T-cell (primary cell): ENCODE results near the gene PRIM1. TPM values are rescaled to one million over a fixed set of nuclear protein-coding genes. Genes with fewer than 3 reads are reported as not detected.
A peak's percentile ranks its signal among the peaks of the same experiment; 100 is the strongest.
"Not testable (repeated sequence)": the region's sequence is repeated elsewhere in the genome, so short reads cannot be mapped to it uniquely, and the experiment has no call there.

Experiments
- ATAC-seq, 4 experiments: fragments of 200-7000 bp in 3 of 4; fragments of 150-1000 bp in 1 of 4; cut with Tn5 transposase; replicated peaks in 1 of 4; 1 replicate in 3 of 4; 2 replicates in 1 of 4; pipeline ENCODE4 v1.10.0; 2021; ENCODE audit warnings: moderate library complexity in 3 of 4, mild to moderate bottlenecking in 2 of 4, moderate number of reproducible peaks in 1 of 4
- CTCF ChIA-PET, 2 donors: fragments of 300-600 bp; sonication (Branson Sonifier 250); formaldehyde crosslinking; loops; one replicate each; lab custom pipeline; 2022; ENCODE audit warnings: antibody characterized with exemption in 2 of 2; lab: Charles Lee
- POLR2A ChIA-PET, 2 donors: fragments of 300-600 bp; sonication (Branson Sonifier 250); formaldehyde crosslinking; loops; one replicate each; lab custom pipeline; 2022; ENCODE audit warnings: antibody characterized with exemption in 2 of 2; lab: Charles Lee
- DNase-seq, 35 experiments: peaks; one replicate each; pipeline versions ENCODE4 v3.0.0 to v3.0.0-alpha.2; 2013 to 2023
- H3K27ac ChIP-seq: one replicate; pipeline ENCODE4 v1.5.1; 2013; ENCODE audit warnings: low read length
- H3K27me3 ChIP-seq, 2 experiments: replicated peaks in 1 of 2; 1 replicate in 1 of 2; 2 replicates in 1 of 2; pipeline versions ENCODE4 v1.6.1 to v1.7.0; 2013; ENCODE audit warnings: low read length in 1 of 2, mixed read lengths in 1 of 2; ENCODE audit not compliant: control insufficient read depth in 2 of 2, insufficient read depth in 2 of 2; ENCODE audit errors: extremely low read depth in 1 of 2
- H3K36me3 ChIP-seq, 2 donors: 1 replicate in 1 of 2; 2 replicates in 1 of 2; pipeline versions ENCODE4 v1.6.1 to v1.7.0; 2013; ENCODE audit warnings: low read length in 1 of 2; ENCODE audit not compliant: control insufficient read depth in 2 of 2, insufficient read depth in 1 of 2; ENCODE audit errors: extremely low read depth in 1 of 2
- H3K4me1 ChIP-seq, 2 experiments: 1 replicate in 1 of 2; 2 replicates in 1 of 2; pipeline versions ENCODE4 v1.6.1 to v1.7.0; 2013; ENCODE audit warnings: low read length in 2 of 2, mixed read lengths in 1 of 2; ENCODE audit not compliant: insufficient read depth in 2 of 2, control insufficient read depth in 1 of 2; ENCODE audit errors: extremely low read depth in 1 of 2
- H3K4me3 ChIP-seq, 2 donors: 1 replicate in 1 of 2; 2 replicates in 1 of 2; pipeline versions ENCODE4 v1.5.1 to v1.7.0; 2013; ENCODE audit warnings: mild to moderate bottlenecking in 2 of 2, low read length in 1 of 2, moderate library complexity in 1 of 2; ENCODE audit not compliant: control insufficient read depth in 1 of 2; ENCODE audit errors: extremely low read depth in 1 of 2
- H3K9me3 ChIP-seq: 2 replicates; pipeline ENCODE4 v1.7.0; 2013
- H3K27ac Mint-ChIP-seq, 2 donors: one replicate each; pipeline ENCODE4 v1.8.0; 2020 to 2021; ENCODE audit warnings: mild to moderate bottlenecking in 2 of 2, mixed read lengths in 2 of 2
- H3K27me3 Mint-ChIP-seq, 2 donors: one replicate each; pipeline ENCODE4 v1.8.0; 2021 to 2022; ENCODE audit warnings: mixed read lengths in 2 of 2
- H3K36me3 Mint-ChIP-seq: one replicate; pipeline ENCODE4 v1.8.0; 2021; ENCODE audit warnings: mixed read lengths
- H3K4me1 Mint-ChIP-seq, 3 donors: one replicate each; pipeline ENCODE4 v1.8.0; 2020 to 2022; ENCODE audit warnings: mixed read lengths in 3 of 3, mild to moderate bottlenecking in 1 of 3
- H3K4me3 Mint-ChIP-seq, 3 donors: one replicate each; pipeline ENCODE4 v1.8.0; 2020 to 2022; ENCODE audit warnings: mild to moderate bottlenecking in 3 of 3, mixed read lengths in 3 of 3, moderate library complexity in 3 of 3
- H3K9me3 Mint-ChIP-seq, 3 donors: one replicate each; pipeline ENCODE4 v1.8.0; 2020 to 2022; ENCODE audit warnings: mixed read lengths in 3 of 3
- WGBS: methylation state at CpG from one replicate; pipeline ENCODE4 v1.1.5; 2013; ENCODE audit warnings: missing lambda C conversion rate; ENCODE audit not compliant: insufficient coverage; 5-methylcytosine and 5-hydroxymethylcytosine counted together
- total RNA-seq, 35 experiments: library from RNA in 6 of 35; stranded (reverse) in 6 of 35; fragments of 120-200 nt in 1 of 35; gene quantifications; one replicate each; pipeline versions ENCODE4 v1.2.1 to v1.2.4 and lab custom pipeline; 2013 to 2026

Gene PRIM1
- total RNA-seq, 5 donors from 2014 or later (not counting 1 experiment from before 2014, with no cell fraction given): 17.3 to 25.2 (median 22.2) TPM

DNA sequence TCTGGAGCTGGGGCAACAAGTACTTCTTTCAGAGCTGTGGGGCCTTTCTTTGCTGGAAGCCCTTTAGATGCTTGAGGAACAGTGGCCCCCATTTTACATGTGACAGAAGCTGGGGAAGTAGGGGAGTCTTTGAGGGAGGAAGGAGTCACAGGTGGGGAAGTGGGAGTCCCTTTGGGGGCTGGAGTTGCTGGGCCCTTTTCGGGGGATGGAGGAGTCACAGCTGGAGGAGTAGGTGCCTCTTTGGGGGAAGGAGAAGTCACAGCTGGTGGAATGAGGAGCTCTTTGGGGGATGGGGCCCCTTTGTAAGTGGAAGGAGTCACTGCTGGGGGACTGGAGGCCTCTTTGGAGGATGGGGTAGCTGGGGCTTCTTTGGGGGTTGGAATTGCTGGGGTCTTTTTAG, 35.7 kb downstream of the PRIM1 start:
- no peak overlapping the region for H3K4me3 ChIP-seq
- H3K36me3 ChIP-seq: peaks cover 10 to 84% of the 10 kb centered on the region in 2 donors
- no peak for ATAC-seq
- Mint-ChIP-seq H3K27ac (peak overlapping the region; percentile 46 to 62), H3K9me3 (no peaks in the 10 kb centered on the region), H3K36me3 (peaks cover 66% of the 10 kb centered on the region), H3K4me3 (peak overlapping the region in 1 of 3 donors; percentile 15), H3K4me1 (peaks cover 49 to 53% (median 52%) of the 10 kb centered on the region in 3 donors), H3K27me3 (no peaks in the 10 kb centered on the region)
- no peaks in the 10 kb centered on the region for H3K9me3 ChIP-seq
- peak overlapping the region; percentile 12 for H3K27ac ChIP-seq
- H3K4me1 ChIP-seq: peaks cover 33 to 53% of the 10 kb centered on the region in 2 experiments
- no peaks in the 10 kb centered on the region for H3K27me3 ChIP-seq
- ChIA-PET CTCF (interaction anchor here in 1 of 2 donors (0.6 to 0.7 kb wide), 2 partner anchors 457 to 686 kb away, joined by 3 to 4 read pairs; no protein-coding TSS in a partner anchor), POLR2A (interaction anchor here in 1 of 2 donors (0.6 to 0.8 kb wide), 2 partner anchors 67 to 473 kb away, joined by 4 to 5 read pairs; no protein-coding TSS in a partner anchor)
- no peak for DNase-seq
- 38% methylated on average over 1 of the region's 1 CpG for WGBS

DNA sequence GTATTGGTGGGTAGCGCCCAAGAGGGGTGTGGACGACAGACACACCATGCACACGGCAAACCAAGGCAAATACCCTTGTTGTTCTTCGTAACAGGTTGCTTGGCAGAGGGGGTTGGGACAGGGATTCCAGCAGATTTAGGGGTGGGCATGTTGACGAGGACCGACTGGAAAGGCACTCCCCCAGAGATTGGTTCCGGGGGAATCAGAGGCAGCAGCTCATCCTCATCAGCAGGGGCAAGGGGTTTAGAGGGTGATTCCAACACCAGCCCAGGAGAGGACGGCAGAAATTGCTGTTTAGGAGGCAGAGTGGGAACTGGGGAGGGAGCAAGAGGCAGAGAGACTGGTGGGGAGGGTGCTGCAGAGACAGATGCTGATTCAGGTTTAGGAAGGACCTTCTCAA, 36.3 kb downstream of the PRIM1 start:
- Mint-ChIP-seq H3K9me3 (no peaks in the 10 kb centered on the region), H3K4me3 (peak overlapping the region in 1 of 3 donors; percentile 15), H3K36me3 (peaks cover 68% of the 10 kb centered on the region), H3K4me1 (peaks cover 45 to 46% (median 45%) of the 10 kb centered on the region in 3 donors), H3K27ac (peak overlapping the region; percentile 6 to 62), H3K27me3 (no peaks in the 10 kb centered on the region)
- no peak for DNase-seq
- Histone ChIP-seq H3K27ac (no peak overlapping the region), H3K27me3 (no peaks in the 10 kb centered on the region), H3K4me3 (no peak overlapping the region), H3K36me3 (peaks cover 10 to 82% of the 10 kb centered on the region in 2 donors), H3K4me1 (peaks cover 27 to 47% of the 10 kb centered on the region in 2 experiments), H3K9me3 (no peaks in the 10 kb centered on the region)
- WGBS: 93% methylated on average over 8 of the region's 8 CpGs
- ATAC-seq: no peak
- POLR2A ChIA-PET: interaction anchor here (0.5 to 0.8 kb wide), 2 partner anchors 66 to 69 kb away, joined by 3 to 4 read pairs; no protein-coding TSS in a partner anchor
- CTCF ChIA-PET: no interaction called here

DNA sequence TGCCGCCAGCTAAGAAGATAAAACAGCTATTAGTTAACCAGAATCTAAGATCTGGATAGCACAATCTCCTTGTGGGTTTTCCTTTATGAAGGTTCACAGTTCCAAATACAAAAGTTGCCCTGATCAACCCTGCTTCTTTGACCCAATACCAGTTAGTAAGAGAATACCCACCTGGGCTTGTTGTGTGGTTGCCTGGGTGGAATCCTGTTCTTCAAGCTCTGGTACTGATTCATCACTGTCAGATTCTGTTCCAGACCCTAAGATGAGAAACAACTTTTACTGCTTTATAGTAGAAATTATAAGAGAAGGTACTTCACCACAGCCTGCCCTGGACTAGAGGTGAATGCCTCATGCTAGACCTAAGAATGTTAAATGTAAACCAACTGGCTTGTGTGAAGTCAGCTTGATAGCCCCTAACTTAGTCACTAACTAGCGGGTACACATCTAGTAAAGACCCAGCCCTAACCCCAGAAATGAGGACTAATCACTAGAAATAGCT, 37.6 kb downstream of the PRIM1 start:
- Histone ChIP-seq H3K4me1 (peaks cover 15 to 34% of the 10 kb centered on the region in 2 experiments), H3K27ac (no peak overlapping the region), H3K36me3 (peaks cover 10 to 69% of the 10 kb centered on the region in 2 donors), H3K27me3 (no peaks in the 10 kb centered on the region), H3K4me3 (no peak overlapping the region), H3K9me3 (no peaks in the 10 kb centered on the region)
- no peak for ATAC-seq
- Mint-ChIP-seq H3K9me3 (no peaks in the 10 kb centered on the region), H3K4me3 (no peak overlapping the region), H3K36me3 (peaks cover 56% of the 10 kb centered on the region), H3K27ac (no peak overlapping the region), H3K4me1 (peaks cover 32 to 33% (median 32%) of the 10 kb centered on the region in 3 donors), H3K27me3 (no peaks in the 10 kb centered on the region)
- CTCF ChIA-PET: interaction anchor here in 1 of 2 donors (0.5 kb wide), 1 partner anchor 14 kb away, joined by 5 read pairs; no protein-coding TSS in a partner anchor
- POLR2A ChIA-PET: no interaction called here
- 100% methylated on average over 1 of the region's 2 CpGs for WGBS
- DNase-seq: no peak

DNA sequence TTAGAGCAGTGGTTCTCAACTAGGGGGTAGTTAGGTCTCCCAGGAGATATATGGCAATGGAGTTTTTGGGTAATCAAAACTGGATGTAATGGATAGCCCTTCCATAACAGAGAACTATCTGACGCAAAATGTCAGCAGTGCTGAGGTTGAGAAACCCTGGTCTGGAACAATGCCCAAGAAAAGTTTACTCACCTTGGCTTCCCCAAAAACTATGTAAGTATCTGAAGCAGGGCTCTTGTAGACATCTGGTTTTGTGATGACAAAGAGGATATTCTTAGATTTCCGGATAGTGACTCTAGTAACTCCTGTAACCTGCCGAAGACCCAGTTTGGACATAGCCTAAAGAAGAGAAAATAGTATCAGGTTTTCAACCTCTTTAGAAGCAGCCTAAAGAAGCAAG, 38.8 kb downstream of the PRIM1 start:
- DNase-seq (no peak), ATAC-seq (no peak)
- Histone ChIP-seq H3K9me3 (no peaks in the 10 kb centered on the region), H3K27ac (no peak overlapping the region), H3K36me3 (peaks cover 7 to 59% of the 10 kb centered on the region in 2 donors), H3K4me3 (no peak overlapping the region), H3K4me1 (peaks cover 5 to 22% of the 10 kb centered on the region in 2 experiments), H3K27me3 (no peaks in the 10 kb centered on the region)
- Mint-ChIP-seq H3K27me3 (no peaks in the 10 kb centered on the region), H3K4me3 (no peak overlapping the region), H3K27ac (no peak overlapping the region), H3K4me1 (peaks cover 22 to 23% (median 23%) of the 10 kb centered on the region in 3 donors), H3K36me3 (peaks cover 48% of the 10 kb centered on the region), H3K9me3 (no peaks in the 10 kb centered on the region)
- WGBS: 100% methylated on average over 1 of the region's 3 CpGs
- POLR2A ChIA-PET: interaction anchor here (0.6 to 0.8 kb wide), 3 partner anchors 29 to 101 kb away, joined by 3 to 6 read pairs (median 3); no protein-coding TSS in a partner anchor
- CTCF ChIA-PET: no interaction called here

DNA sequence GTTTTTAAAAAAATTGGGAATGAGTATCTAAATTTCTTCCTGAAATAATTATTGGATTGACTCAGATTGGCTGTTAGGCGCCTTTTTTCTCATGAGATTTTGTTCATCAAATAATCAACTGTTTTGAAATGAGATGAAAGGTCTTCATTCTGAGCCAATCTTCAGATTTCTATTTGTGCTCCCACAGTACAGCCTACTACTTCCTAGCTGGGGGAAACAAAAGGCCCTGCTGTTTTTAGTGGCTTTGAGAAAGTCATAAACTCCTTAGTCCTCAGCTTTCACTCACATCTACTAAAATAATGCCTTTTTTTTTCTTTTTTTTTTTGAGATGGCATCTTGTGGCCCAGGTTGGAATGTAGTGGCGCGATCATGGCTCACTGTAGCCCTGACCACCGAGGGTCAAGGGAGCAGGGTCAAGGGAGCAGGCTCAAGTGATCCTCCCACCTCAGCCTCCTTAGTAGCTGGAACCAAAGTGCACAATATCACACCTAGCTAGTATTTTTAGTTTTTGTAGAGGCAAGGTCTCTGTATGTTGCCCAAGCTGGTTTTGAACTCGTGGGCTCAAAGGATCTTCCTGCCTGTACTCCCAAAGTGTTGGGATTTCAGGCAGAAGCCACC, 42.3 kb downstream of the PRIM1 start:
- Histone ChIP-seq H3K27ac (no peak overlapping the region), H3K36me3 (peaks cover 7 to 33% of the 10 kb centered on the region in 2 donors), H3K27me3 (no peaks in the 10 kb centered on the region), H3K9me3 (no peaks in the 10 kb centered on the region), H3K4me3 (no peak overlapping the region), H3K4me1 (no peaks in the 10 kb centered on the region)
- peak overlapping the region in 1 of 2 donors; percentile 71 for H3K27ac Mint-ChIP-seq
- POLR2A ChIA-PET: interaction anchor here (0.5 to 0.7 kb wide), 4 partner anchors 23 to 418 kb away, joined by 3 to 12 read pairs (median 4); no protein-coding TSS in a partner anchor
- H3K36me3 Mint-ChIP-seq: peaks cover 33% of the 10 kb centered on the region
- DNase-seq (no peak), ATAC-seq (peak in 1 of 4 experiments; percentile 56)
- H3K27me3 Mint-ChIP-seq: no peaks in the 10 kb centered on the region
- WGBS: no CpG with 5 or more reads among the region's 5 CpGs
- CTCF ChIA-PET: interaction anchor here in 1 of 2 donors (0.5 to 0.6 kb wide), 2 partner anchors 17 to 359 kb away, joined by 4 read pairs; no protein-coding TSS in a partner anchor
- H3K4me1 Mint-ChIP-seq: peaks cover 0 to 4% (median 3%) of the 10 kb centered on the region in 3 donors
- no peak overlapping the region for H3K4me3 Mint-ChIP-seq
- no peaks in the 10 kb centered on the region for H3K9me3 Mint-ChIP-seq

DNA sequence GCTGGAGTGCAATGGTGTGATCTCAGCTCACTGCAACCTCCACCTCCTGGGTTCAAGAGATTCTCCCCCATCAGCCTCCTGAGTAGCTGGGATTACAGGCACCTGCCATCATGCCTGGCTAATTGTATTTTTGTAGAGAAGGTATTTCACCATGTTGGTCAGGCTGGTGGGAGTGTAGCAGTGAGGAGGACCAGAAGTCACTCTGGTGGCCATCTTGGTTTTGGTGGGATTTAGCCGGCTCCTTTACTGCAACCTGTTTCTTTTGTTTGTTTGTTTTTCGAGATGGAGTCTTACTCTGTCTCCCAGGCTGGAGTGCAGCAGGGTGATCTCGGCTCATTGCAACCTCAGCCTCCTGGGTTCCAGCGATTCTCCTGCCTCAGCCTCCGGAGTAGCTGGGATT, 47.6 kb downstream of the PRIM1 start:
- H3K9me3 Mint-ChIP-seq, DNase-seq, ATAC-seq, H3K9me3 ChIP-seq, H3K36me3 Mint-ChIP-seq, CTCF ChIA-PET, H3K27ac Mint-ChIP-seq, H3K4me3 Mint-ChIP-seq, H3K36me3 ChIP-seq, H3K4me3 ChIP-seq, H3K27ac ChIP-seq, H3K27me3 ChIP-seq, H3K4me1 ChIP-seq, H3K27me3 Mint-ChIP-seq, H3K4me1 Mint-ChIP-seq: not testable (repeated sequence)
- 91% methylated on average over 4 of the region's 5 CpGs for WGBS
- POLR2A ChIA-PET: interaction anchor here in 1 of 2 donors (0.6 kb wide), 1 partner anchor 214 kb away, joined by 3 read pairs; no protein-coding TSS in a partner anchor
